GM10847 (cell line): ENCODE measurements around the gene MEPCE.

Experiments used
- POLR2A ChIP-seq: IDR thresholded peaks from 2 replicates; pipeline ENCODE4 v1.6.1; 2011; ENCODE audit not compliant: insufficient read length; ENCODE audit errors: extremely low read depth

MEPCE gene

GRCh38 chr7:100482728-100483089, 53.1 kb downstream of the MEPCE start:
- no peak for TF ChIP-seq POLR2A

GRCh38 chr7:100483090-100483721, 53.6 kb downstream of the MEPCE start:
- TF ChIP-seq POLR2A: no peak
